Inflammatory macrophage treated with lipopolysaccharide for 4 hours (primary cell): ENCODE data around the gene KIF16B.

Source experiments
- DNase-seq: peaks from one replicate; pipeline ENCODE4 v3.0.0-alpha.2; 2020

The KIF16B gene

GRCh38 chr20:16337707-16338106, 235.5 kb downstream of the KIF16B start:
- no peak for DNase-seq

- no peak for DNase-seq
Observed at GRCh38 chr20:16327606-16328005, 245.6 kb downstream of the KIF16B start.

- DNase-seq = peak; percentile 85
Observed at GRCh38 chr20:16321291-16321690, 252.0 kb downstream of the KIF16B start.

- DNase-seq = peak; percentile 84
Observed at GRCh38 chr20:16317445-16318362, 255.5 kb downstream of the KIF16B start.

- DNase-seq = peak; percentile 54
Observed at GRCh38 chr20:16316513-16316912, 256.7 kb downstream of the KIF16B start.

- DNase-seq = no peak
Observed at GRCh38 chr20:16314748-16315159, 258.5 kb downstream of the KIF16B start.

GRCh38 chr20:16314320-16314719, 258.9 kb downstream of the KIF16B start:
- no peak for DNase-seq

GRCh38 chr20:16313917-16314316, 259.3 kb downstream of the KIF16B start:
- DNase-seq = no peak

- no peak for DNase-seq
Observed at GRCh38 chr20:16312998-16313397, 260.2 kb downstream of the KIF16B start.

GRCh38 chr20:16311756-16312155, 261.5 kb downstream of the KIF16B start:
- no peak for DNase-seq

- DNase-seq = no peak
Observed at GRCh38 chr20:16308754-16309153, 264.5 kb downstream of the KIF16B start.

GRCh38 chr20:16302818-16303217, 270.4 kb downstream of the KIF16B start:
- DNase-seq = no peak

GRCh38 chr20:16301986-16302385, 271.3 kb downstream of the KIF16B start:
- DNase-seq = no peak

- DNase-seq = no peak
Observed at GRCh38 chr20:16299897-16300296, 273.4 kb downstream of the KIF16B start.

- DNase-seq = no peak
Observed at GRCh38 chr20:16296931-16297330, 276.3 kb downstream of the KIF16B start.

- no peak for DNase-seq
Observed at GRCh38 chr20:16295534-16295933, 277.7 kb downstream of the KIF16B start.

- DNase-seq = no peak
Observed at GRCh38 chr20:16293590-16293989, 279.7 kb downstream of the KIF16B start.

- peak; percentile 82 for DNase-seq
Observed at GRCh38 chr20:16292226-16292880, 280.9 kb downstream of the KIF16B start.

GRCh38 chr20:16290358-16290757, 282.9 kb downstream of the KIF16B start:
- no peak for DNase-seq

GRCh38 chr20:16287776-16288175, 285.5 kb downstream of the KIF16B start:
- DNase-seq = no peak

GRCh38 chr20:16286601-16287000, 286.6 kb downstream of the KIF16B start:
- DNase-seq = no peak

GRCh38 chr20:16284385-16285100, 288.7 kb downstream of the KIF16B start:
- DNase-seq = peak; percentile 46

- no peak for DNase-seq
Observed at GRCh38 chr20:16283978-16284377, 289.3 kb downstream of the KIF16B start.

GRCh38 chr20:16283307-16283706, 289.9 kb downstream of the KIF16B start:
- DNase-seq = no peak
